Esophagus squamous epithelium (tissue), 4 donors: ENCODE results near the gene LEF1.

Source experiments
- CTCF ChIP-seq, 6 experiments: fragments of 450-650 bp in 4 of 6; fragments of 200-600 bp in 2 of 6; sonication (generic) in 2 of 6; IDR thresholded peaks; one replicate each; pipeline ENCODE4 v1.5.1; 2016 to 2019; ENCODE audit warnings: antibody characterized with exemption in 6 of 6, mild to moderate bottlenecking in 4 of 6, moderate library complexity in 4 of 6
- POLR2A ChIP-seq, 4 donors: fragments of 450-650 bp; IDR thresholded peaks; one replicate each; pipeline ENCODE4 v1.6.1; 2017; ENCODE audit warnings: antibody characterized with exemption in 4 of 4, mild to moderate bottlenecking in 4 of 4, moderate library complexity in 3 of 4

- TF ChIP-seq CTCF (IDR thresholded peaks at IDR 0.05), result no peak
- no peak for TF ChIP-seq POLR2A (IDR thresholded peaks at IDR 0.05)
Observed at GRCh38 chr4:108034565-108034964, 134.2 kb downstream of the LEF1 start.
